MCF 10A (cell line): ENCODE data around the gene PDE7B. TPM values are rescaled to one million over a fixed set of nuclear protein-coding genes. Genes with fewer than 3 reads are reported as not detected.

Experiments used
- BruUV-seq: library from RNA; stranded (reverse); fragments of 400-500 nt; replicated peaks from 2 replicates; lab custom pipeline; 2021; lab: Mats Ljungman, UMichigan
- CTCF ChIA-PET: fragments of 300-600 bp; sonication (Branson Sonifier 250); formaldehyde crosslinking; extraction: SDS; loops from one replicate; lab custom pipeline; 2021; ENCODE audit warnings: antibody characterized with exemption, inconsistent platforms; lab: Yijun Ruan, JAX
- POLR2A ChIA-PET: fragments of 300-600, 350-650 bp; sonication (Branson Sonifier 250); formaldehyde crosslinking; extraction: SDS; loops from one replicate; lab custom pipeline; 2020; ENCODE audit warnings: antibody characterized with exemption, inconsistent platforms; lab: Yijun Ruan, JAX
- DNase-seq: peaks from one replicate; pipeline ENCODE4 v3.0.0-alpha.2; 2018; ENCODE audit not compliant: unreplicated experiment
- H3K27ac Mint-ChIP-seq: one replicate; pipeline ENCODE4 v1.8.0; 2022; ENCODE audit warnings: mild to moderate bottlenecking, low read depth, mixed read lengths; ENCODE audit not compliant: unreplicated experiment
- H3K27me3 Mint-ChIP-seq: one replicate; pipeline ENCODE4 v1.8.0; 2022; ENCODE audit warnings: mixed read lengths; ENCODE audit not compliant: insufficient read depth, unreplicated experiment
- H3K36me3 Mint-ChIP-seq: one replicate; pipeline ENCODE4 v1.8.0; 2022; ENCODE audit warnings: mild to moderate bottlenecking, moderate library complexity, mixed read lengths; ENCODE audit not compliant: insufficient read depth, unreplicated experiment
- H3K4me1 Mint-ChIP-seq: one replicate; pipeline ENCODE4 v1.8.0; 2022; ENCODE audit warnings: mixed read lengths; ENCODE audit not compliant: insufficient read depth, unreplicated experiment
- H3K4me3 Mint-ChIP-seq: one replicate; pipeline ENCODE4 v1.8.0; 2022; ENCODE audit warnings: mild to moderate bottlenecking, moderate library complexity, mixed read lengths; ENCODE audit not compliant: unreplicated experiment
- H3K9me3 Mint-ChIP-seq: one replicate; pipeline ENCODE4 v1.8.0; 2022; ENCODE audit warnings: mixed read lengths; ENCODE audit not compliant: unreplicated experiment
- CTCF ChIP-seq: fragments of 200-600 bp; IDR thresholded peaks from one replicate; pipeline ENCODE4 v1.8.0; 2022; ENCODE audit warnings: antibody characterized with exemption, mild to moderate bottlenecking; ENCODE audit not compliant: unreplicated experiment
- intact Hi-C: fragments of 100-400 bp; cut with micrococcal nuclease; formaldehyde crosslinking; loops from 2 replicates; pipeline ENCODE4 v1.14.1; 2022
- total RNA-seq: library from RNA; stranded (reverse); gene quantifications from 2 replicates; pipeline ENCODE4 v1.2.3, GENCODE V29; 2022

PDE7B gene
- total RNA-seq, 1 experiment from 2014 or later = 1.4 TPM

GRCh38 chr6:135887069-135887468 is 35.6 kb downstream of the PDE7B start:
- no peaks in the 10 kb centered on the region for H3K27me3 Mint-ChIP-seq
- H3K36me3 Mint-ChIP-seq = no peaks in the 10 kb centered on the region
- BruUV-seq = no TSS peak
- DNase-seq = no peak
- no peaks in the 10 kb centered on the region for H3K4me1 Mint-ChIP-seq
- no peak for TF ChIP-seq CTCF
- ChIA-PET CTCF (no interaction called here), POLR2A (no interaction called here)
- intact Hi-C loops = no loop called here
- no peaks in the 10 kb centered on the region for H3K9me3 Mint-ChIP-seq
- H3K27ac Mint-ChIP-seq = no peak overlapping the region
- H3K4me3 Mint-ChIP-seq = no peak overlapping the region

- TF ChIP-seq CTCF = no peak
Measured at GRCh38 chr6:135888818-135889217, 37.3 kb downstream of the PDE7B start.

GRCh38 chr6:135890876-135891275 is 39.4 kb downstream of the PDE7B start:
- intact Hi-C loops = no loop called here
- H3K36me3 Mint-ChIP-seq = peaks cover 7% of the 10 kb centered on the region
- no peak overlapping the region for H3K4me3 Mint-ChIP-seq
- ChIA-PET POLR2A (no interaction called here), CTCF (interaction anchor here (0.7 kb wide), 1 partner anchor 870 kb away, joined by 3 read pairs; no protein-coding TSS in a partner anchor)
- no peak overlapping the region for H3K27ac Mint-ChIP-seq
- no peak for TF ChIP-seq CTCF
- no peak for DNase-seq
- H3K27me3 Mint-ChIP-seq = no peaks in the 10 kb centered on the region
- no peaks in the 10 kb centered on the region for H3K9me3 Mint-ChIP-seq
- H3K4me1 Mint-ChIP-seq = no peaks in the 10 kb centered on the region
- no TSS peak for BruUV-seq

More at GRCh38 chr6:135888818-135889217, 37.3 kb downstream of the PDE7B start:
- H3K9me3 Mint-ChIP-seq = no peaks in the 10 kb centered on the region
- intact Hi-C loops = no loop called here
- no peaks in the 10 kb centered on the region for H3K36me3 Mint-ChIP-seq
- H3K4me3 Mint-ChIP-seq = no peak overlapping the region
- H3K4me1 Mint-ChIP-seq = no peaks in the 10 kb centered on the region
- no TSS peak for BruUV-seq
- CTCF ChIA-PET = no interaction called here
- H3K27ac Mint-ChIP-seq = no peak overlapping the region
- no peaks in the 10 kb centered on the region for H3K27me3 Mint-ChIP-seq
- POLR2A ChIA-PET = no interaction called here
- DNase-seq = no peak

GRCh38 chr6:135891710-135892109 is 40.2 kb downstream of the PDE7B start:
- intact Hi-C loops = no loop called here
- no peak for DNase-seq
- Mint-ChIP-seq H3K4me1 (peaks cover 3% of the 10 kb centered on the region), H3K36me3 (peaks cover 7% of the 10 kb centered on the region), H3K27me3 (no peaks in the 10 kb centered on the region), H3K9me3 (no peaks in the 10 kb centered on the region), H3K27ac (no peak overlapping the region), H3K4me3 (no peak overlapping the region)
- ChIA-PET CTCF (interaction anchor here (0.6 kb wide), 2 partner anchors 77 to 386 kb away, joined by 3 to 4 read pairs; no protein-coding TSS in a partner anchor), POLR2A (interaction anchor here (2.1 kb wide), 1 partner anchor 10 kb away, joined by 6 read pairs; no protein-coding TSS in a partner anchor)
- no peak for TF ChIP-seq CTCF
- no TSS peak for BruUV-seq
